ENCODE measurements around the gene SIGLEC11.
"Not testable (repeated sequence)": the region's sequence is repeated elsewhere in the genome, so short reads cannot be mapped to it uniquely, and the experiment has no call there.

Gene SIGLEC11, protein sequence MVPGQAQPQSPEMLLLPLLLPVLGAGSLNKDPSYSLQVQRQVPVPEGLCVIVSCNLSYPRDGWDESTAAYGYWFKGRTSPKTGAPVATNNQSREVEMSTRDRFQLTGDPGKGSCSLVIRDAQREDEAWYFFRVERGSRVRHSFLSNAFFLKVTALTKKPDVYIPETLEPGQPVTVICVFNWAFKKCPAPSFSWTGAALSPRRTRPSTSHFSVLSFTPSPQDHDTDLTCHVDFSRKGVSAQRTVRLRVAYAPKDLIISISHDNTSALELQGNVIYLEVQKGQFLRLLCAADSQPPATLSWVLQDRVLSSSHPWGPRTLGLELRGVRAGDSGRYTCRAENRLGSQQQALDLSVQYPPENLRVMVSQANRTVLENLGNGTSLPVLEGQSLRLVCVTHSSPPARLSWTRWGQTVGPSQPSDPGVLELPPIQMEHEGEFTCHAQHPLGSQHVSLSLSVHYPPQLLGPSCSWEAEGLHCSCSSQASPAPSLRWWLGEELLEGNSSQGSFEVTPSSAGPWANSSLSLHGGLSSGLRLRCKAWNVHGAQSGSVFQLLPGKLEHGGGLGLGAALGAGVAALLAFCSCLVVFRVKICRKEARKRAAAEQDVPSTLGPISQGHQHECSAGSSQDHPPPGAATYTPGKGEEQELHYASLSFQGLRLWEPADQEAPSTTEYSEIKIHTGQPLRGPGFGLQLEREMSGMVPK

DNA sequence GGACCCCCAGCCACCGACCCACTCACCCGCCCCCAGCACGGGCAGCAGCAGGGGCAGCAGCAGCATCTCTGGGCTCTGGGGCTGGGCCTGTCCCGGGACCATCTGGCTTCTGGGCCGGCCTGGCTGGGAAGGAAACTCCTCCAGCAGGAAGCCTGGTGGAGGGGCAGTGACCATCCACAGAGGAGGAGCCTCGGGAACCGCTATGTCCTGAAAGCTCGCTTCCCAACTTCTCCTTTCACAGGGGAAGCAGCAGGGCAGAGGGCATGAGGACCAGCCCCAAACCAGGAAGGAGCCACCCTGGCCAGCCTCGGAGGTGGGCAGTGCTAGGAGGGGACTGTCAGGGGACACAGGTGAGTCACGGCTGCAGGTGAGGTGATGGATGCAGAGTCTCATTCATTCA is at the start of gene SIGLEC11:
Gene SIGLEC11, minus strand, starts transcription at position 193 of the 400 bp plus-strand sequence. Its CDS starts 91 bp downstream, at position 102.
- not testable (repeated sequence) for H3K27ac ChIP-seq; DNase-seq (ENCODE audit: low read depth, low spot score)

DNA sequence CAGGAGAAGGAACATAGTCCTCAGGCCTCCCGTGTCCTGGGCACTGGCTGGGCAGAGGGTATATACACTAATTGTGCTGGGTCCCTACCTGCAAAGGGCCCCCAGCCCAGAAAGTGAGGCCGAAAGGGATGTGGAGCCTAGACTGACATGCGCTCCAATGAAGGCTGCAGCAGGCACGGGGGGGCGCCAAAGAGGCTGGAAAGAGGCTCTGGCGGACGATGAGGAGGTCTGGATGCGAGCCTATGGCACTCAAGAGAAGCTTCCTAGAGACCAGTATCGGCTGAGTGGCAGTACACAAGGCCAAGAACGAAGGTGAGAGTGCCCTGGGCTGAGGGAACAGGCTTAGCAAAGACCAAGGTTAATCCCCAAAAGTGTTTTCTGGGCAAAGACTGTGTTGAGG is 47.6 kb upstream of the SIGLEC11 start:
- no peak overlapping the region for H3K27ac ChIP-seq
- no peak for DNase-seq (ENCODE audit: low read depth, low spot score)

- H3K27ac ChIP-seq: no peak overlapping the region
- DNase-seq (ENCODE audit: low read depth, low spot score): no peak
These were observed 47.0 kb upstream of the SIGLEC11 start for GRCh38 chr19:50007947-50008346.

GRCh38 chr19:50007170-50007569 is 46.2 kb upstream of the SIGLEC11 start:
- DNase-seq (ENCODE audit: low read depth, low spot score): no peak

GRCh38 chr19:50005428-50005827 is 44.5 kb upstream of the SIGLEC11 start:
- DNase-seq (ENCODE audit: low read depth, low spot score): no peak
- H3K27ac ChIP-seq: no peak overlapping the region

More at GRCh38 chr19:50007170-50007569, 46.2 kb upstream of the SIGLEC11 start:
- H3K27ac ChIP-seq: no peak overlapping the region

DNA sequence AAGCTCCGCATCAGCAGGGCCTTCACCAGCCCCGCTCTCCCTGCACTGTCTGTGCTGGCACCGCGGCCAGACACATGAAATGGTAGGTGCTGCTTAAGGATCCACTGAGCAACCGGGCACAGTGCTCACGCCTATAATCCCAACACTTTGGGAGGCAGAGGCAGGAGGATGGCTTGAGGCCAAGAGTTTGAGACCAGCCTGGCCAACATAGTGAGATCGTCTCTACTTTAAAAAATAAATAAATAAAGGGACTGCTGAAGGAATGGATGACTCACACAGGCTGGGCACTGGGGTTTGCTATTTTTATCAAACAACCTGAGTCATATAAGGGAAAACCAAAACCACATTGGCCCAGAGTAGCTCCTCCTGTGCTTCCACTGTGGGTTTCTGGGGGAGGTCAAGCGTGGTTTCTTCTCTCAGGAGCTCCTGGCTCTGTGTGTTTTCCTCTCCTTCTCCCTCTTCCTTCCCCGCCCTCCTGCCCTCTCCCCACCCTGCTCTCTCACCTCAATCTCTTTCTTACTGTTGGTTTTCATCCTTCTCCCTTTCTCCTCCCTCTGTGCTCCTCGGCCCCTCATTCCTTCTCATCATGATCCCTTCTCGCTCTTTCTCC is 42.9 kb upstream of the SIGLEC11 start:
- DNase-seq (ENCODE audit: low read depth, low spot score): peak; percentile 73
- peak overlapping the region; percentile 58 for H3K27ac ChIP-seq

DNA sequence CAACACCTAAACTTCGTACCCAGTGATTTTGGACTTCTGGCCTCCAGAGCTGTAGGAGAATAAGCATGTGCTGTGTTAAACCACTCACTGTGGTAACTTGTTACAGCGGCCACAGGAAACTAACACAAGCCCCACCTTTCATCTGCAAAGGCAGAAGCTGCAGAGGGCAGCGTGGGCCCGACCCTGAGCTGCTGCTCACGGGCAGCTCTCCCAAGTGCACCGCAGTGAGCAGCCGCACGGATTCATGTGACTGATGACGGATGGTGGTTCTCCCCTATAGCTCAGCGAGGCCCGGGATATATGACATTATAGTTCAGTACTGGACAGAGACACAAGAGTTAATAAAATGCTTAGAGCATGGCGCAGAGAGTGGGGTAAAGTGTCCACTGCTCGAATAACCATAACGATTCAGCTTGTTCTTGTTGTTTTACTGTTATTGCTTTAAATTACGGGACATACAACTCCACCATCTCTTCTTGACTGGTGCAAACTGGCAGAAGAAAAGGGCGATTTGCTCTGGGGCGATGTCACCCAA is 42.3 kb upstream of the SIGLEC11 start:
- no peak for DNase-seq (ENCODE audit: low read depth, low spot score)
- no peak overlapping the region for H3K27ac ChIP-seq

DNA sequence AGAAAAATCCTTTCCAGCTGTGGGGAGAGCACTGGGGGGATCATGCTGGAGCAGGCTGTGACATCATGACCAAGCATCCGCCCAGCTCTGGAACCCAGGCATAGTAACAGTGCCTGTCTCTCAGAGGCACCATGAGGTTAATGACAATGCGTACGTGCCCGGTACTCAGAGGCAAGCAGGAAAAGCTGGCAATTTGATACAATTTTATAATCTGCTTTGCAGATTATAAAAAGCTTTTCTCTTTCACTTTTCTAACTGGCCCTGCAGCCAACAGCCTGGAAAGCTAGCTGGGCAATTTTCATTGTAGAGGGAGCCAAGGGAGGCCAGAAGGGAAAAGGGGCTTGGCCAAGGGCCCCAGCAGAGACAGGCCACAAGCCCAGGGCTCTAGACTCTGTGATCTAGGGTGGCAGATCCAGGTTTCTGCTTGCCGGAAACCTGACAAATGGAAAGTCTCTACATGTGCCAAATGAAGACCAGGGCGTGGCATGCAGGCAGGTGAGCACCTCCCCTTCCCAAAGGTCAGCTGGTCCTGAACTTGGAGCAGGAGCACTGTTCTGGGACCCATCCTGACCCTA is 41.5 kb upstream of the SIGLEC11 start:
- H3K27ac ChIP-seq: no peak overlapping the region
- no peak for DNase-seq (ENCODE audit: low read depth, low spot score)

- DNase-seq (ENCODE audit: low read depth, low spot score): no peak
- H3K27ac ChIP-seq: no peak overlapping the region
These were observed 40.8 kb upstream of the SIGLEC11 start for GRCh38 chr19:50001775-50002174.

GRCh38 chr19:50000841-50001557 is 40.0 kb upstream of the SIGLEC11 start:
- no peak overlapping the region for H3K27ac ChIP-seq
- DNase-seq (ENCODE audit: low read depth, low spot score): no peak

- DNase-seq (ENCODE audit: low read depth, low spot score): no peak
- H3K27ac ChIP-seq: no peak overlapping the region
These were observed 39.3 kb upstream of the SIGLEC11 start for GRCh38 chr19:50000038-50000840.

GRCh38 chr19:49999371-50000010 is 38.5 kb upstream of the SIGLEC11 start:
- no peak overlapping the region for H3K27ac ChIP-seq
- no peak for DNase-seq (ENCODE audit: low read depth, low spot score)

GRCh38 chr19:49997709-49998108 is 36.7 kb upstream of the SIGLEC11 start:
- DNase-seq (ENCODE audit: low read depth, low spot score): no peak
- no peak overlapping the region for H3K27ac ChIP-seq

GRCh38 chr19:49988433-49988832 is 27.5 kb upstream of the SIGLEC11 start:
- H3K27ac ChIP-seq: no peak overlapping the region
- DNase-seq (ENCODE audit: low read depth, low spot score): peak; percentile 12

DNA sequence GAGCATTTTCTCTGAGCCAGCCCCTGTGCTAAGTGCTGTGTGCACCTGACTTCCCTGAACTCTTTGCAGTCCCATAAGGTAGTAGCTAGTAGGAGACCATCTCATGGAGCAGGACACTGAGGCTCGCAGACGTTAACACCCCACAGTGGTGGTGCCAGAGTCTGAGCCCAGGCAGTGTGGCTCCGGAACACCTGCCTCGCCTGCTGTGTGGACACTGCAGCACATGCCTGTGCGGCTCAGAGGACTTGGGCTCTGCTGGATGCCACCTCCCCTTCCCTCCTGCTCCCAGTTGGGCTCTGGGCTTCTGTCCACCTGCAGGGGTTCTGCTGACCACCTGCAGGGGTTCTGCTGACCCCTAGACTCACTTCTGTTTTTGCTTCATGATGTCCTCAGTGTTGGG is 27.0 kb upstream of the SIGLEC11 start:
- H3K27ac ChIP-seq: no peak overlapping the region
- no peak for DNase-seq (ENCODE audit: low read depth, low spot score)

GRCh38 chr19:49987159-49987698 is 26.3 kb upstream of the SIGLEC11 start:
- no peak overlapping the region for H3K27ac ChIP-seq
- peak; percentile 72 for DNase-seq (ENCODE audit: low read depth, low spot score)

- no peak for DNase-seq (ENCODE audit: low read depth, low spot score)
- no peak overlapping the region for H3K27ac ChIP-seq
These were observed 25.4 kb upstream of the SIGLEC11 start for GRCh38 chr19:49986354-49986753.

DNA sequence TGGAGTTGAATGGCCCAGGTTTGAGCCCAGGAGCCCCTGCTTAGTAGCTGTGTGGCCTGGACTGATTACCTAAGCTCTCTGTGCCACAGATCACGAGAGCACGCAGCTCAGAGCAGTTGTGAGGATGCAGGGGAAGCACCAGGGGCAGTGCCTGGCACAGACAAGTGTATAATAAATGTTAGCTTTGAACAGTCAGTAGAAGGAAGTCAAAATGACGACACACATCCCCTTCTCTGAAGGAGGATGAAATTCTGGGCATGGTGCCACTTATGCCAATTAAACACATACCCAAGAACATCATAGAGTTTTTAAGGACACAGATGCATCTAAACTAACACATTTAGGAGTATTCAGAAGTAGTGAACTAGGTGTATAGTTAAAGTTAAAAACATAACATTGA is 24.9 kb upstream of the SIGLEC11 start:
- H3K27ac ChIP-seq: no peak overlapping the region
- DNase-seq (ENCODE audit: low read depth, low spot score): no peak
